Forelimb muscle (tissue), 1 donor: ENCODE results near the gene CD300A. TPM values are rescaled to one million over a fixed set of nuclear protein-coding genes. Genes with fewer than 3 reads are reported as not detected.

Experiments used
- DNase-seq: peaks from one replicate; pipeline ENCODE4 v3.0.0-alpha.2; 2013; ENCODE audit warnings: low read depth
- polyA plus RNA-seq: library from polyadenylated mRNA; unstranded; fragments of 120-200 nt; gene quantifications from one replicate; pipeline ENCODE4 v1.2.1, GENCODE V29; 2013; ENCODE audit not compliant: insufficient read length

Gene CD300A
- polyA plus RNA-seq, 1 donor, result 1.2 TPM

- DNase-seq, result no peak
Measured at GRCh38 chr17:74454197-74455024, 12.0 kb upstream of the CD300A start.

GRCh38 chr17:74455025-74455545 is 11.3 kb upstream of the CD300A start:
- DNase-seq, result no peak

- no peak for DNase-seq
Measured at GRCh38 chr17:74455821-74456220, 10.6 kb upstream of the CD300A start.

DNA sequence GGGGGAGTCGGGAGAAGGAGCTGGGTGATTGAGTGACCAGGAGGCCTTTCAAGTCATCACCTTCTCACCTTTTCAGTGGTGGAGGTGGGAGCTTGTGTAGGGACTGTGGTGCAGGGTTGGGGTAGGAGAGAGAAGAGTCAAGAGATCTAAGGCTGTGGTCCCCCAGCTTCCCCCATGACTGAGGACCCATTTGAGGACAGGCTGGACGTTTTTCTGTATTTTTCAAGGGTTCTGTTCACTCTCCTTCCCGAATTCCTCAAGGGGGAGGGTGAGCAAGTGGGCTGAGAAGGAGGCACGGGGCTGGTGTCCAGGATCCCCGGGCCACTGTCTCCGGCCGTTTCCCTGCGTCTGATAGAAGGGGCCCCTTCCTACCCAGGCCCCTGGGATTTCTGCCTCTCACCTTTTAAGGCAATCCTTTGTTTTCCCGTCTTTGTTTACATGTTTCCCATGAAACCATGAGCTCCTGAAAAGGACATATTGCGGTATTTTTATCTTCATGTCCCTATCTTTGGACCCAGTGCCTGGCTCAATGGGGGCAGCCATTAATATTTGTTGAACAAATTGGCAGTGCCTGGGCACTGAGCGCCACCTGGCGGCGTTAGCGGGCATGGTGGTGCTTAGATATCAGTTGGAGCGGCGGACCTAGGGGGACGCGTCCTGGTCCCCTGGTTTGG is 9.2 kb upstream of the CD300A start:
- DNase-seq, result no peak

- DNase-seq, result no peak
Measured at GRCh38 chr17:74457820-74458166, 8.6 kb upstream of the CD300A start.

DNA sequence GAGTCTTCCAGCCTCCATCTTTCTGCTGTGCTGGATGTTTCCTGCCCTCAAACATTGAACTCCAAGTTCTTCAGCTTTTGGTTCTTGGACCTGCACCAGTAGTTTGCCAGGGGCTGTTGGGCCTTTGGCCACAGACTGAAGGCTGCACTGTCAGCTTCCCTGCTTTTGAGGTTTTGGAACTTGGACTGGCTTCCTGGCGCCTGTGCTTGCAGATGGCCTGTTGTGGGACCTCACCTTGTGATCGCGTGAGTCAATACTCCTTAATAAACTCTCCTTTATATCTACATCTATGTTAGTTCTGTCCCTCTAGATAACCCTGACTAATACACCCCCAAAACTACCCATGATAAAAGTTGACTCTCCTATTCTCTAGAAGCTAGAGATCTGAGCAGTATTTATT is 7.6 kb upstream of the CD300A start:
- no peak for DNase-seq

DNA sequence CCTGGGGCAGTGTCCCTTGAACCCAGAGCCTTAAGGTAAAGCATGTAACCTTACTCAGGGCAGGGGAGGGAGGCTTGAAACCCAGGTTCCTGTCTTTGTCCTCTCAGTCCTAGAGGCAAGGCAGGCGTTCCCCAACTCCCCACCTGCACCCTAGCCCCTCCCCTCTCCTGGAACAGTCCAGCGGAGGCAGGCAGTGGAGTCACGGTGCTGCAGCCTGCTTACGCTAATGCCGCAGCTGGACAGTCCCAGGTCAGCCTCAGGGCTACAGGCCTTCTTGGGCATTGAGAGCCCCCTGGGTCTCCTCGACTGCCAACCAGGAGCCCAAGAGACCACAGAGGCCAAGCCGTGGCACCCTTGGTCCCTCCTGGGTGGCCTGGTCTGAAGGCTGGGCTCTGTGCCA is 6.8 kb upstream of the CD300A start:
- DNase-seq, result no peak

- no peak for DNase-seq
Measured at GRCh38 chr17:74460241-74460640, 6.2 kb upstream of the CD300A start.

GRCh38 chr17:74460996-74461395 is 5.4 kb upstream of the CD300A start:
- DNase-seq, result no peak

DNA sequence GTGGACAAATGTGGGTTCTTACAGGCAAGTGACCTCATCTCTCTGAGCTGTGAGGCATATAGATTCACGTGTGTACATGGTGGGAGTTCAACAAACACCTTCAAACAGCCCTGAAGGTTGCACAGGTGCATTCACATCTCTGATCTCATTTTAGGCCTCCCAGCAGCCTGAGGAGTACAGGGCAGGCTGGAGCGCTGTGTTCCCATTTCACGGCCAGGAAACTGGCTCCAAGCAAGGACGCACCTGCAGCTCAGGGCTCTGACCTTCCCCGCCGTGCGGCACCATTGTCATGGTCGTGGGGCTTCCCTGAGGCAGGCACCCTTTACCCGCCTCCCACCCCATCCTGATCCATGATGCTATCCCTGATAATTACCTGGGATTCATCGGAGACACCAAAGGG is 4.8 kb upstream of the CD300A start:
- no peak for DNase-seq

GRCh38 chr17:74464730-74465377 is 1.6 kb upstream of the CD300A start:
- DNase-seq, result no peak

DNA sequence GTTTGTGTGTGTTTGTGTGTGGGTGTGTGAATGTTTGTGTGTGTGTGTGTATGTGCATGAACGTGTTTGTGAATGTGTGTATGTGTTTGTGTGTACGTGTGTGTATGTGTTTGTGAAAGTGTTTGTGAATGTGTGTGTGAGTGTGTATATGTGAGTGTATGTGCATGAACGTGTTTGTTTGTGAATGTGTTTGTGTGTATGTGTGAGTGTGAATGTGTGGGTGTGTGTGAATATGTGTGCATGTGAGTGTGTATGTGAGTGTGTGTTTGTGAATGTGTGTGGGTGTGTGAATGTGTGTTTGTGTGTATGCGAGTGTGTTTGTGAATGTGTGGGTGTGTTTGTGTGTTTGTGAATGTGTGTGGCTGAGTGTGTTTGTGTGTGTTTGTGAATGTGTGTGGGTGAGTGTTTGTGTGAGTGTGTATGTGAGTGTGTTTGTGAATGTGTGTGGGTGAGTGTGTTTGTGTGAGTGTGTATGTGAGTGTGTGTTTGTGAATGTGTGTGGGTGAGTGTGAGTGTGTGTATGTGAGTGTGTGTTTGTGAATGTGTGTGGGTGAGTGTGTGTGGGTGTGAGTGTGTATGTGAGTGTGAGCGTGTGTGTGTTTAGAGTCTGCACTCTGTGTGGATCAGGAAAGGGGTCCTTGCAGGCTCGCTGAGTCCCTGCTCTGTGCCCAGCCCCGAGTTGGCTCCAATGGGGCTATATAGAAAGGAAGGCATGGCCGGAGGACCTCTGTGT is 890 bp upstream of the CD300A start:
- no peak for DNase-seq

GRCh38 chr17:74466828-74467184 is 372 bp downstream of the CD300A start:
- DNase-seq, result no peak

DNA sequence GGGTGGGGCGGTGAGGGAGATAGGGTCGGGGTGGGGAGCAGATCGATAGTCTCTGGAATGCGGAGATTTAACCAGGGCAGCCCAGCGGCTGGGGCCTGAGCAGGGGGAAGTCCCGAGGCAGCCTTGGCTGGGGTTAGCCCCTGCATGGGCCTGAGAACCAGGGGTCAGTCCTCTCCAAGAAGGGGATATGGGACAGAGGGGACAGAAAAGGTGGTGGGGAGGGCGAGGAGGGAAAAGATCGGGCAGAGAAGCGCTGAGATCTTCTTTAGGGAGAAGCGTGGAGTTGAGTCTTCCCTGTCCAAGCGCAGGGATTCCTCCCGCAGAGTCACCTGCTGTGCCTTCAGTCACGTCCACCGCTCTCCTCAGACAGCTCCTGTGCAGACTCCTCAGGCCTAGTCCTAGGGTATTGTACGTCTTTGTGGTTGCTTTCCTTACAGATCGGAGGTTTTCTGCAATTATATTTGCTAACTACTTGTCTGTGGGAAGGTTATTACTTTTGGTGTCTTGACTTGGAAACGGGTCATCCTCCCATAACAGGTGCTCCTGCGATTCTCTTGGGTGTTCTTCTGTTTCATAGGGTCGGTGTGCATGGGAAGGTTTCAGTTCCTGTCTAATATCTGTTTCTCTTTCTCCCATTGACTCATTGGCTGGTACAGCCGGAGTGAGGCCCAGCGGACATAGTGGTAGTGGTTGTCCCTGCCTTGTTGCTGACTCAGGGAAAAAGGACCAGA is 952 bp downstream of the CD300A start:
- no peak for DNase-seq

DNA sequence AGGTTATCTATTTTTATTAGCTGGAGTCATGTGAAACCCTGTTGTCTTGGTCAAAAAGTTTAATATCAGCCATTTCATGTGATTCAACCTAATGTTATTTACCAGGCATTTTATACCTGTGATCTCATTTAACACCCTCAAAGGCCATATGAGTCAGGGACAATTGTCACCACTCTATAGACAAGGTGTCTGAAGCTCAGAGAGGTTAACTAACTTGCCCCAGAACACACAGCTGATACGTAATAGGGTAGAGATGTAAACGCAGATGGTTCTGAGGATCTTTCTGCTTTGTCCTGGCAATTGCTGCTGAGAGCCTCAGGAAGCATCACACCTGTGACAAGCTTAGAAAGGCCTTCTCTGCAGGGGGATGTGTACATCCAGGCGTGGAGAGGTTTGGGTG is 4.9 kb downstream of the CD300A start:
- DNase-seq, result no peak

DNA sequence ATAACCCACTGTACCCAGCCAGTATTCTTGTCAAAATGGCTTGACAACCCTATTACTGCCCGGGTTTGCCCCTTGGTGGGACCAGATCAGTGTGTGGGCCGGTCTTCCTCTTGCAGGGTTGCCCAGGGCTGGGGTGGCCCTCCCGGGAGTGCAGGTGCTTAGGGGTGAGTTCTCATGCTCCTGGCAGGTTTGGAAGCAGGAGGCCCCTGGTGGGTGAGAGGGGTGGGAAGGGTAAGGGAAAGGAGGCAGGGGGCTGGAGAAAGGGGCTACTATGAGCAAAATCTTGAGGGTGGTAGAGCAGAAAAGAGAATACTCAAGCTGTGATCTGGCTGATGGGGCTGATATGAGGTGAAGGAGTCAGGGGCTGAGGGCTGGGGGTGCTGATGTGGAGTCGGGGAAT is 6.5 kb downstream of the CD300A start:
- no peak for DNase-seq

- no peak for DNase-seq
Measured at GRCh38 chr17:74473294-74473693, 6.9 kb downstream of the CD300A start.

- no peak for DNase-seq
Measured at GRCh38 chr17:74474043-74474792, 7.8 kb downstream of the CD300A start.

GRCh38 chr17:74475189-74475588 is 8.8 kb downstream of the CD300A start:
- no peak for DNase-seq

DNA sequence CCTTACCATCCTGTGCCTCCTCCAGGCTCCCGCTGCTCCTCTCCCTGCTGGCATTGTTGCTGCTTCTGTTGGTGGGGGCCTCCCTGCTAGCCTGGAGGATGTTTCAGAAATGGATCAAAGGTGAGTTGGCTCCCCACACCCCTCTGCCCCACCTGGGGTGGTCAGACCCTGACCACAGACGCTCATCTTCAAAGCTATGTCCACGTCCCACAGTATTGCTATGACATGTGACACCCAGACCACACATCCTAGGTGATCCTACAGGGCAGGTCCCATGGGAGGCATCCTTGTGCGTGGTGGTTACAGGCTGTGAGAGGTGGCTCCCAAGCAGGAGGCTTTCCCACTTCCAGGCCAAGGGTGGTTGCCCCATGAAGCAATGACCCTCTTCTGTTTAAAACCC is 11.0 kb downstream of the CD300A start:
- DNase-seq, result no peak
